Esophagus squamous epithelium (tissue), 4 donors: ENCODE measurements around the gene ODF2L.

ENCODE experiments used
- POLR2A ChIP-seq, 4 donors: fragments of 450-650 bp; IDR thresholded peaks; one replicate each; pipeline ENCODE4 v1.6.1; 2017; ENCODE audit warnings: antibody characterized with exemption in 4 of 4, mild to moderate bottlenecking in 4 of 4, moderate library complexity in 3 of 4
- TF ChIP-seq, protein P1 (sequence below), 6 experiments: fragments of 450-650 bp in 4 of 6; fragments of 200-600 bp in 2 of 6; sonication (generic) in 2 of 6; IDR thresholded peaks; one replicate each; pipeline ENCODE4 v1.5.1; 2016 to 2019; ENCODE audit warnings: antibody characterized with exemption in 6 of 6, mild to moderate bottlenecking in 4 of 6, moderate library complexity in 4 of 6

DNA sequence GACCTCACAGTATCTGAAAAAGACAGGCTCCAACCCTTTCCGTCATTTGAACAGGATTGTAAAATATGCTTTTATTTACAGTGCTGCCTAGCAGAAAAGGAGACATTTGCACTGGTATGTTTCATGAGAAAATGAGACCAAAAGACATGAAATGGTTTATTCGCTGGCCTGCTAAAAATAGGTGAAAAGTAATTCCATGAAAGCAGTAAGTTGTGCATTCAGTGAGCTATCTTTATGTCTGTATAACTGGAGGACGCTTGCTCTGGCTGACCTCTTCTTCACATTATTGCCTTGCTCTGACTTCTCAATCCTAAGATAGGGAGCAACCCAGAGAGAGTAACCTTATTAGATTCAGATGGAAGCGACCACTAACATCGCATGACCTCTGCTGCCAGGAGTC lies 38.3 kb downstream of the ODF2L start:
- TF ChIP-seq, protein P1, sequence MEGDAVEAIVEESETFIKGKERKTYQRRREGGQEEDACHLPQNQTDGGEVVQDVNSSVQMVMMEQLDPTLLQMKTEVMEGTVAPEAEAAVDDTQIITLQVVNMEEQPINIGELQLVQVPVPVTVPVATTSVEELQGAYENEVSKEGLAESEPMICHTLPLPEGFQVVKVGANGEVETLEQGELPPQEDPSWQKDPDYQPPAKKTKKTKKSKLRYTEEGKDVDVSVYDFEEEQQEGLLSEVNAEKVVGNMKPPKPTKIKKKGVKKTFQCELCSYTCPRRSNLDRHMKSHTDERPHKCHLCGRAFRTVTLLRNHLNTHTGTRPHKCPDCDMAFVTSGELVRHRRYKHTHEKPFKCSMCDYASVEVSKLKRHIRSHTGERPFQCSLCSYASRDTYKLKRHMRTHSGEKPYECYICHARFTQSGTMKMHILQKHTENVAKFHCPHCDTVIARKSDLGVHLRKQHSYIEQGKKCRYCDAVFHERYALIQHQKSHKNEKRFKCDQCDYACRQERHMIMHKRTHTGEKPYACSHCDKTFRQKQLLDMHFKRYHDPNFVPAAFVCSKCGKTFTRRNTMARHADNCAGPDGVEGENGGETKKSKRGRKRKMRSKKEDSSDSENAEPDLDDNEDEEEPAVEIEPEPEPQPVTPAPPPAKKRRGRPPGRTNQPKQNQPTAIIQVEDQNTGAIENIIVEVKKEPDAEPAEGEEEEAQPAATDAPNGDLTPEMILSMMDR (IDR thresholded peaks at IDR 0.05): no peak
- TF ChIP-seq POLR2A (IDR thresholded peaks at IDR 0.05): no peak
